Ovary (tissue), 9 donors: ENCODE measurements around the gene LAPTM5. TPM values are rescaled to one million over a fixed set of nuclear protein-coding genes. Genes with fewer than 3 reads are reported as not detected.

ENCODE experiments used
- DNase-seq, 5 donors: peaks; one replicate each; pipeline ENCODE4 v3.0.0-alpha.2; 2019 to 2020
- H3K27ac ChIP-seq, 2 donors: fragments of 200-600 bp; one replicate each; pipeline versions ENCODE4 v1.5.1 to v1.8.0; 2019 to 2022
- H3K27me3 ChIP-seq: fragments of 200-600 bp; one replicate; pipeline ENCODE4 v1.8.0; 2022
- H3K36me3 ChIP-seq: fragments of 200-600 bp; sonication (generic); one replicate; pipeline ENCODE4 v1.5.1; 2019
- H3K4me1 ChIP-seq: one replicate; pipeline ENCODE4 v1.8.1; 2013; ENCODE audit warnings: mild to moderate bottlenecking, moderate library complexity; ENCODE audit not compliant: insufficient read depth
- H3K4me3 ChIP-seq: fragments of 200-600 bp; sonication (generic); one replicate; pipeline ENCODE4 v1.5.1; 2017
- H3K9me3 ChIP-seq, 2 donors: fragments of 200-600 bp in 1 of 2; sonication (generic) in 1 of 2; one replicate each; pipeline versions ENCODE4 v1.5.1 to v1.8.1; 2013 to 2019; ENCODE audit warnings: mild to moderate bottlenecking in 1 of 2, moderate library complexity in 1 of 2
- CTCF ChIP-seq, 3 donors: fragments of 450-650 bp in 2 of 3; fragments of 200-600 bp in 1 of 3; IDR thresholded peaks; one replicate each; pipeline versions ENCODE4 v1.5.1 to v1.8.0; 2016 to 2022; ENCODE audit warnings: antibody characterized with exemption in 3 of 3, mild to moderate bottlenecking in 1 of 3
- EP300 ChIP-seq: sonication (generic); formaldehyde crosslinking; IDR thresholded peaks from one replicate; pipeline ENCODE4 v1.6.1; 2017; ENCODE audit warnings: antibody characterized with exemption
- POLR2A ChIP-seq: fragments of 450-650 bp; IDR thresholded peaks from one replicate; pipeline ENCODE4 v1.6.1; 2017; ENCODE audit warnings: antibody characterized with exemption, mild to moderate bottlenecking, moderate library complexity
- WGBS, 3 donors: extraction: QIAGEN DNeasy Blood & Tissue Kit in 1 of 3; methylation state at CpG; one replicate each; pipeline versions ENCODE4 v1.1.5 to v1.1.7; 2013 to 2017; 5-methylcytosine and 5-hydroxymethylcytosine counted together
- intact Hi-C, 4 donors: fragments of 100-400 bp; cut with DNase I; formaldehyde crosslinking; loops; one replicate each; pipeline versions ENCODE4 v1.11.0 to v1.15.1; 2022 to 2023
- polyA plus RNA-seq, 2 donors: library from polyadenylated mRNA; stranded (reverse); fragments of 200-250 nt in 1 of 2; fragments of 350-450 nt in 1 of 2; fragmentation: Illumina TruSeq in 1 of 2; extraction: RNeasy Lipid Tissue Mini Kit (QIAGEN cat#74804) in 1 of 2; gene quantifications; one replicate each; pipeline ENCODE4 v1.2.3, GENCODE V29; 2013 to 2014
- total RNA-seq, 7 donors: library from RNA; depleted of rRNA in 2 of 7; stranded (reverse); fragments of >200 nt in 2 of 7; fragmentation: NEBNext Ultra II Directional in 3 of 7; extraction: Animal tissue kit (Norgen Biotek cat#: 25700) in 3 of 7; gene quantifications; one replicate each; pipeline versions ENCODE4 v1.1.0 to v1.2.4, GENCODE V29; 2016 to 2023
- donor health status: DM: no; HTN: no; CAD: no; lungs with moderate emphysema.
- donor health status: DM: no; HTN: no; CAD: no.
- donor health status: Bipolar disorder and iron deficiency.
- donor health status: DM: yes; HTN: yes; CAD: no.
- donor health status: DM: no; HTN: no; CAD: no.
- donor health status: DM: yes; HTN: yes; CAD: no.

LAPTM5 gene
- total and polyA plus RNA-seq, 9 donors, result 15.3 to 103 (median 20.3) TPM

- no peaks in the 10 kb centered on the region for H3K4me1 ChIP-seq
- no peak for DNase-seq
- intact Hi-C loops, result no loop called here
Measured at GRCh38 chr1:30706528-30706927, 51.0 kb downstream of the LAPTM5 start.

GRCh38 chr1:30705698-30706097, 51.9 kb downstream of the LAPTM5 start:
- no peak for TF ChIP-seq EP300
- no peak for TF ChIP-seq CTCF (IDR thresholded peaks at IDR 0.05)
- TF ChIP-seq POLR2A, result no peak
- no peaks in the 10 kb centered on the region for H3K27me3 ChIP-seq
- WGBS, 3 donors, result 77 to 83% (median 78%) methylated on average over 4 of the region's 4 CpGs
- H3K4me1 ChIP-seq, result no peaks in the 10 kb centered on the region
- no peak overlapping the region for H3K4me3 ChIP-seq
- DNase-seq, result no peak
- intact Hi-C loops, result no loop called here
- no peaks in the 10 kb centered on the region for H3K36me3 ChIP-seq
- no peak overlapping the region for H3K27ac ChIP-seq
- H3K9me3 ChIP-seq, result no peaks in the 10 kb centered on the region

More at GRCh38 chr1:30706528-30706927, 51.0 kb downstream of the LAPTM5 start:
- Histone ChIP-seq H3K27ac (no peak overlapping the region), H3K4me3 (no peak overlapping the region), H3K36me3 (no peaks in the 10 kb centered on the region), H3K27me3 (no peaks in the 10 kb centered on the region), H3K9me3 (no peaks in the 10 kb centered on the region)
- WGBS, 3 donors, result 16 to 24% (median 21%) methylated on average over 9 of the region's 9 CpGs
- no peak for TF ChIP-seq EP300
- TF ChIP-seq CTCF (IDR thresholded peaks at IDR 0.05), result no peak
- no peak for TF ChIP-seq POLR2A

GRCh38 chr1:30704765-30705509, 52.6 kb downstream of the LAPTM5 start:
- Histone ChIP-seq H3K4me1 (no peaks in the 10 kb centered on the region), H3K27ac (no peak overlapping the region), H3K36me3 (no peaks in the 10 kb centered on the region), H3K4me3 (no peak overlapping the region), H3K27me3 (no peaks in the 10 kb centered on the region), H3K9me3 (no peaks in the 10 kb centered on the region)
- WGBS, 3 donors, result 60 to 63% (median 62%) methylated on average over 14 of the region's 14 CpGs
- no peak for DNase-seq
- TF ChIP-seq POLR2A (no peak), CTCF (IDR thresholded peaks at IDR 0.05) (no peak), EP300 (no peak)
- intact Hi-C loops, result loop anchor here in 1 of 4 donors (5.0 kb wide), 1 partner anchor 1468 kb away; the partner anchor contains the start of gene PTPRU

- intact Hi-C loops, result loop anchor here in 1 of 4 donors (5.0 kb wide), 1 partner anchor 1467 kb away; the partner anchor contains the start of gene PTPRU
Measured at GRCh38 chr1:30704271-30704670, 53.3 kb downstream of the LAPTM5 start.

More at GRCh38 chr1:30704271-30704670, 53.3 kb downstream of the LAPTM5 start:
- Histone ChIP-seq H3K4me3 (no peak overlapping the region), H3K9me3 (no peaks in the 10 kb centered on the region), H3K36me3 (no peaks in the 10 kb centered on the region), H3K4me1 (no peaks in the 10 kb centered on the region), H3K27ac (no peak overlapping the region), H3K27me3 (no peaks in the 10 kb centered on the region)
- TF ChIP-seq POLR2A (no peak), EP300 (no peak), CTCF (IDR thresholded peaks at IDR 0.05) (no peak)
- no peak for DNase-seq
- WGBS, 3 donors, result 45 to 49% (median 46%) methylated on average over 4 of the region's 4 CpGs
